ENCODE results near the gene IGSF8. TPM values are rescaled to one million over a fixed set of nuclear protein-coding genes. Genes with fewer than 3 reads are reported as not detected.
"Not testable (repeated sequence)": the region's sequence is repeated elsewhere in the genome, so short reads cannot be mapped to it uniquely, and the experiment has no call there.

Gene IGSF8
- total RNA-seq, 1 donor from 2014 or later = 24.0 TPM

DNA sequence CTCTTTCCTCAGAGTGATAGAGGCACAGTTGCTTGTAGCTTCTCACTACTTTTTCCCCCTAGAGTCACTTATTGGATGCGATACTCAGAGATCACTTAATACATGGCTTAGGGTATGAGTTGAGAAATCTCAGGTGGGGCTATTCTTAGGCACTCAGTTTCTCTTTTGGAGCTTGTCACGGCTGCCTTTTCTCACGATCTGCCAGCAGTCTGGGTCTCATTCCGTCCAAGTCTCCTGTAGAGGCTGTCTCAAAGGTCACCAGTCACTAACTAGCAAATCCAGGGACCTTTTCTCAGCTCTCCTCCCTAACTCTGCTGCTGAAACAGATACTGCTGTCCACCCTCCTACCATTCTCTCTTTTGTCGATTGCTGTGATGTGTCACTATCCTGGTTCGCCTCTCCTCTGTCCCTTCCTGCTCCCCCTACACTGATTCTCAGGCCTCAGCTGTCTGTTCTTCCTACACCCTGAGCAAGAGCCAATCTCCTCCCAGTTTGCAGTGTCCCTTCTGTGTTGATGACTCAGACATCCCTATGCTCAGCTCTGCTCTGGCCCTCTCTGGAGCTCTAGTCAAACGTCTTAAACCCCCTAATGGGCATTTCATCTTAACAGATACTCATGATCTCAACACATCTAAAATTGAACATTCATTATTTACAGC, 29.6 kb upstream of the IGSF8 start:
- Mint-ChIP-seq H3K27me3 (ENCODE audit: unreplicated experiment) (peaks cover 22% of the 10 kb centered on the region), H3K4me1 (ENCODE audit: unreplicated experiment) (peaks cover 15% of the 10 kb centered on the region), H3K4me3 (ENCODE audit: unreplicated experiment) (no peak overlapping the region), H3K36me3 (ENCODE audit: unreplicated experiment) (no peaks in the 10 kb centered on the region), H3K27ac (ENCODE audit: unreplicated experiment) (no peak overlapping the region), H3K9me3 (ENCODE audit: unreplicated experiment) (no peaks in the 10 kb centered on the region)
- no peak for DNase-seq (ENCODE audit: extremely low spot score, unreplicated experiment)
- TF ChIP-seq, protein P1, sequence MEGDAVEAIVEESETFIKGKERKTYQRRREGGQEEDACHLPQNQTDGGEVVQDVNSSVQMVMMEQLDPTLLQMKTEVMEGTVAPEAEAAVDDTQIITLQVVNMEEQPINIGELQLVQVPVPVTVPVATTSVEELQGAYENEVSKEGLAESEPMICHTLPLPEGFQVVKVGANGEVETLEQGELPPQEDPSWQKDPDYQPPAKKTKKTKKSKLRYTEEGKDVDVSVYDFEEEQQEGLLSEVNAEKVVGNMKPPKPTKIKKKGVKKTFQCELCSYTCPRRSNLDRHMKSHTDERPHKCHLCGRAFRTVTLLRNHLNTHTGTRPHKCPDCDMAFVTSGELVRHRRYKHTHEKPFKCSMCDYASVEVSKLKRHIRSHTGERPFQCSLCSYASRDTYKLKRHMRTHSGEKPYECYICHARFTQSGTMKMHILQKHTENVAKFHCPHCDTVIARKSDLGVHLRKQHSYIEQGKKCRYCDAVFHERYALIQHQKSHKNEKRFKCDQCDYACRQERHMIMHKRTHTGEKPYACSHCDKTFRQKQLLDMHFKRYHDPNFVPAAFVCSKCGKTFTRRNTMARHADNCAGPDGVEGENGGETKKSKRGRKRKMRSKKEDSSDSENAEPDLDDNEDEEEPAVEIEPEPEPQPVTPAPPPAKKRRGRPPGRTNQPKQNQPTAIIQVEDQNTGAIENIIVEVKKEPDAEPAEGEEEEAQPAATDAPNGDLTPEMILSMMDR (IDR thresholded peaks at IDR 0.05) = no peak

DNA sequence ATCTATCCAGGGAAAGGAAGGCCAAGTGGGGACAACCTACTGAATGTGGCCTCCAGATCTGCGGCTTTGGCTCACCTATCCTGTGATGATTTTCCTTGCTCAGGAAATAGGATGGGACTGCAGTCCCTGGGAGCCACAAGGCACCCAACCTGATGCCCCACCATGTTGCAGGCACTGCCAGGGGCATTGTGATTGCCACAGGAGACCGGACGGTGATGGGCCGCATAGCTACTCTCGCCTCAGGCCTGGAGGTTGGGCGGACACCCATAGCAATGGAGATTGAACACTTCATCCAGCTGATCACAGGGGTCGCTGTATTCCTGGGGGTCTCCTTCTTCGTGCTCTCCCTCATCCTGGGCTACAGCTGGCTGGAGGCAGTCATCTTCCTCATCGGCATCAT, 29.0 kb upstream of the IGSF8 start:
- Mint-ChIP-seq H3K36me3 (ENCODE audit: unreplicated experiment) (no peaks in the 10 kb centered on the region), H3K27me3 (ENCODE audit: unreplicated experiment) (peaks cover 16% of the 10 kb centered on the region), H3K9me3 (ENCODE audit: unreplicated experiment) (no peaks in the 10 kb centered on the region), H3K27ac (ENCODE audit: unreplicated experiment) (no peak overlapping the region), H3K4me3 (ENCODE audit: unreplicated experiment) (no peak overlapping the region), H3K4me1 (ENCODE audit: unreplicated experiment) (peaks cover 15% of the 10 kb centered on the region)
- no peak for DNase-seq (ENCODE audit: extremely low spot score, unreplicated experiment)
- TF ChIP-seq, protein P1 (IDR thresholded peaks at IDR 0.05) = no peak

DNA sequence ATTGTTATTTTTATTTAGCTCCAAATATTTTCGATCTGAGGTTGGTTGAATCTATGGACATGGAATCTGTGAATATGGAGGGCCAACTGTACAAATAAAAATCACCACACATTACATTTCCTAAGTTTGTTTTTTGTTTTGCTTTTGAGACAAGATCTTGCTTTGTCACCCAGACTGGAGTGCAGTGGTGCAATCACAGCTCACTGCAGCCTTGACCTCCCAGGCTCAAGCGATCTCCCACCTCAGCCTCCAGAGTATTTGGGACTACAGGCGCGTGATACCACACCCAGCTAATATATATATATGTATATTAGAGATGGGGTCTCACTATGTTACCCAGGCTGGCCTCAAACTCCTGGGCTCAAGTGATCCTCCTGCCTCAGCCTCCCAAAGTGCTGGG, 27.9 kb upstream of the IGSF8 start:
- not testable (repeated sequence) for H3K36me3 Mint-ChIP-seq (ENCODE audit: unreplicated experiment)

DNA sequence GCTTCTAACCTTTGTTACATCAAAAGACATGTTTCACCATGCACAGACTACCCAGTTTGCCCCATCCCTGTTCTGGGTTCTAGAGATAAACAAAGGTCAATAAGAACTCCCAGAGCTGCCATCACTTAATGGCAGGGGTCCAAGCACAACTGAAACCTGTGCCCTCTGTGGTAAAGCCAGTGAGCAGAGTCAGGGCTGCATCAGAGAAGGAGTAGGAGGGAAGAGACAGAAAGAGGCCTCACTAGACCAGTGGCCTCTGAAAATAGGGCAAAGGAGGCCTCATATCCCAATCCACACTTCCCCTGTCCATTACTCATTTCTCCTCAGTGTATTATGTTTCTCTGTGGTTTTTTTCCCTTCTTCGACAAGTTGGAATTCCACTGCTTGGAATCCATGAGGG, 27.3 kb upstream of the IGSF8 start:
- Mint-ChIP-seq H3K9me3 (ENCODE audit: unreplicated experiment) (no peaks in the 10 kb centered on the region), H3K4me1 (ENCODE audit: unreplicated experiment) (peaks cover 15% of the 10 kb centered on the region), H3K4me3 (ENCODE audit: unreplicated experiment) (no peak overlapping the region), H3K27ac (ENCODE audit: unreplicated experiment) (no peak overlapping the region), H3K27me3 (ENCODE audit: unreplicated experiment) (peaks cover 4% of the 10 kb centered on the region), H3K36me3 (ENCODE audit: unreplicated experiment) (no peaks in the 10 kb centered on the region)
- DNase-seq (ENCODE audit: extremely low spot score, unreplicated experiment) = no peak
- TF ChIP-seq, protein P1 (IDR thresholded peaks at IDR 0.05) = no peak

More for the DNA sequence above, 27.9 kb upstream of the IGSF8 start:
- H3K4me1 Mint-ChIP-seq (ENCODE audit: unreplicated experiment) = peaks cover 15% of the 10 kb centered on the region
- not testable (repeated sequence) for H3K4me3 Mint-ChIP-seq (ENCODE audit: unreplicated experiment); H3K9me3 Mint-ChIP-seq (ENCODE audit: unreplicated experiment); H3K27me3 Mint-ChIP-seq (ENCODE audit: unreplicated experiment); DNase-seq (ENCODE audit: extremely low spot score, unreplicated experiment); H3K27ac Mint-ChIP-seq (ENCODE audit: unreplicated experiment)

DNA sequence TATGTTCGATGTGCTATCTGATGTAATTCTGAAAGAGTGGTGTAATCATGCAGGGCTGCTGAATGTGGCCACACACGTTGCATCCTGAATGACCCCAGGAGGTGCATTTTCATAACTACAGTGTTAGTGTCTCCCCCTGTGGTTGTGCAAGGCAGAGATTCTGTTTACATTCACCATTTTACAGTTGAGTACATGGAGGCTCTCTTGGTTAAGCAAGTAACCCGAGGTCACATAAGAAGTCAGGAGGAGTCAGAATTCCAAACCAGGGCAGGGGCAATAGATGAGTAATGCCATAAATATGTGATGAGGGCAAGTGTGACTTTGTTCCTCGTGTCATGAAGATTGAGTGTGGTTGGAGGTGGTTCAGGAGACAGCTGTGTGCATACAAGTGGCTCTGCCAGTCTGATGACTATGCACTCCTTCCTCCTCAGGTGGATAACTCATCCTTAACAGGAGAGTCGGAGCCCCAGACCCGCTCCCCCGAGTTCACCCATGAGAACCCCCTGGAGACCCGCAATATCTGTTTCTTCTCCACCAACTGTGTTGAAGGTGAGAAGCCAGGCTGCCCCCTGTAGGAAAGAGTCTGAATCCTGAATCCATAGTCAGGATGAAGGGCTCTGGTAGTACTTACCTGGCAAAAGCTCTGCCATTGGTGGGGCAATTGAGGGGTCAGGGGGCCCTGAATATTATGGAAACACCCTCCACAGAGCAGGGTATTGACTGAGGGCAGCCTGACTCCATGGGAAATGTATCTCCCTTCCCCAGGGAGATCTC, 26.5 kb upstream of the IGSF8 start:
- no peaks in the 10 kb centered on the region for H3K9me3 Mint-ChIP-seq (ENCODE audit: unreplicated experiment)
- H3K27me3 Mint-ChIP-seq (ENCODE audit: unreplicated experiment) = peaks cover 7% of the 10 kb centered on the region
- DNase-seq (ENCODE audit: extremely low spot score, unreplicated experiment) = no peak
- no peaks in the 10 kb centered on the region for H3K36me3 Mint-ChIP-seq (ENCODE audit: unreplicated experiment)
- no peak overlapping the region for H3K27ac Mint-ChIP-seq (ENCODE audit: unreplicated experiment)
- TF ChIP-seq, protein P1 (IDR thresholded peaks at IDR 0.05) = peak; percentile 2
- peaks cover 15% of the 10 kb centered on the region for H3K4me1 Mint-ChIP-seq (ENCODE audit: unreplicated experiment)
- H3K4me3 Mint-ChIP-seq (ENCODE audit: unreplicated experiment) = no peak overlapping the region
